NCI-H146 treated with DMSO at 0.1 percent for 48 hours (cell line): Measurements from ENCODE around the gene PDE4D.

Source experiments
- DNase-seq: peaks from one replicate; lab custom pipeline; 2025; ENCODE audit not compliant: unreplicated experiment; lab: John Stamatoyannopoulos, UW

PDE4D gene

DNA sequence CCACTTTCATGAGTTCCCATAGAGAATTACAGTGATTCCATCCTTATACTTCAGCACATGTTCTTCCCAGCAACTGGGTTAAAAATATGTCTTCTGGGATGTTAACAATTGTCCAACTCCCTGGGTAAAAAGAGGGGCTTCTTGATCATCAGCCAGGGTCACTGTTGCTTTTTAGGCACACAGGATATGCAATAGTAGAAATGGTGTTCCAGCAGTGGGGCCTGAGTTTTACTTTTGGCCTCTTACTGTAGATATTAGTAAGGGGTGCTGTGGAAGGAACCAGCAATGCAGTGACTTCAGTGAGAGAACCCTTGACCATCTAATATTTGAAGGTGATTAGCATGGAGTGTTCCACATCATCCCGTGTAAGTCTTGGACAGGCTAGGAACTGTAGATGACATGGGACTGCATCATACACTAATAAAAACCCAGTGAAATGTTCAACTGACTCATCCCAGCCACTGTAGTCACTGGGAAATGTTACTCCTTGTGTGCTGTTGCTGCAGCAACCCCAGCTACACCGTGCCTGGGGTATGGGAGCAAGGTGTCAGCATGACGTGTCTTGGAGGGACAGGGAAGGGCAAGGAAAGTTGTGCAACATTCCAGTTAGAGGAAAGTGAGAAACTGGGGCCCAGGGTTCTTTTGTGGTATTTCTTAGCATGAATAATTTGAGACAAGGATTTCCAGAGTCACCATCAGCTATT, 699.8 kb downstream of the PDE4D start:
- no peak for DNase-seq

DNA sequence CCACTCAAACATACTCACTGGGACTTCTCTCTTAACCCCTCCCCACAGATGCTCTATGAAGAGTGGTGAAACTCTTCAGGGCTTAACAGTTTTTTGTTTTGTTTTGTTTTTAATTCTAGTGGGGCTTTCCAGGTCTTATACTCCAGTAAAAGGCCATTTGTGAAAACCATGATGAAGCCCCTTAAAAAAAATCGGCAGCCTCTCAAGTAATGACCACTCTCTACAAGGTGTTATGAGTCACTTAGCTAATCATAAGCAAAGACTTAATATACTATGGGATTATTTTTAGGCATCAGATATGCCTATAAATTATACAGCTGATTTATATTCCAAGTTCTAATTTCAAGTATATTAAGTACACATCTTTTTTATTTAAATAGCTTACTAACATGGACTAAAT, 702.8 kb downstream of the PDE4D start:
- no peak for DNase-seq

DNA sequence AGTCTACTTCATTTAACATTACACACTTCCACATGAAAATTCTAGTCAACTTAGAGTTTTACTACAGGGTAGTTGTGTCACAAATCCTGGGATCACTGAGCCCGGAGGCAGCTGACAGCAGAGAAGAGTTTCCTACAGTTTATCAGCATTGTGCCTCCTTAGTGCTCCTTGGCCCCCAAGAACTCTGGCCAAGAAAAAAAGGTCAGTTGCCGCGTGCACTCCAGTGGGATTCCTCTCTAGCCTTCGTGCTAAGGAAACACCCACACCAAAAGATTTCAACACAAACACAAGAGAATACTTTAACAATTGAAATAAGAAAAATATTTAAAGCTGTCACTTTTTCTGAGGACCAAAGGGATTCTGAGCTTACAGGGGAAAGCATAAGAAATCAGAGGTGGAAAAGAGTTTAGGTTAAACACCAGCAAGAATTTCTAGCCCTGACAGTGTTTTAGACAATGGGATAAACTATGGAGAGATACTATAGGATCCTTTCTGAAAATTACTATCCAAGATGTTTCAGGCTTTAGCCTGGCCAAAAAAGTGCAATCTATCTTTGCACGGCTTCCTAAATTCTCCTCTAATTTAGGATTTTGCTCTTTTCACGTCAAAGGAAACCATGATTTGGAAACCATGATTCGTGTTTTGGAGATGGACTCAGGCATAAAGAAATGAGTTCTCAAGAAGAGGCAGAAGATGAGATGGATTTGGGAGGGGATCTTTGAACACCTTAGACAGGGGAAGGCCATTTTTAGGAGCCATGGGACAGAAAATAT, 703.9 kb downstream of the PDE4D start:
- DNase-seq = no peak

DNA sequence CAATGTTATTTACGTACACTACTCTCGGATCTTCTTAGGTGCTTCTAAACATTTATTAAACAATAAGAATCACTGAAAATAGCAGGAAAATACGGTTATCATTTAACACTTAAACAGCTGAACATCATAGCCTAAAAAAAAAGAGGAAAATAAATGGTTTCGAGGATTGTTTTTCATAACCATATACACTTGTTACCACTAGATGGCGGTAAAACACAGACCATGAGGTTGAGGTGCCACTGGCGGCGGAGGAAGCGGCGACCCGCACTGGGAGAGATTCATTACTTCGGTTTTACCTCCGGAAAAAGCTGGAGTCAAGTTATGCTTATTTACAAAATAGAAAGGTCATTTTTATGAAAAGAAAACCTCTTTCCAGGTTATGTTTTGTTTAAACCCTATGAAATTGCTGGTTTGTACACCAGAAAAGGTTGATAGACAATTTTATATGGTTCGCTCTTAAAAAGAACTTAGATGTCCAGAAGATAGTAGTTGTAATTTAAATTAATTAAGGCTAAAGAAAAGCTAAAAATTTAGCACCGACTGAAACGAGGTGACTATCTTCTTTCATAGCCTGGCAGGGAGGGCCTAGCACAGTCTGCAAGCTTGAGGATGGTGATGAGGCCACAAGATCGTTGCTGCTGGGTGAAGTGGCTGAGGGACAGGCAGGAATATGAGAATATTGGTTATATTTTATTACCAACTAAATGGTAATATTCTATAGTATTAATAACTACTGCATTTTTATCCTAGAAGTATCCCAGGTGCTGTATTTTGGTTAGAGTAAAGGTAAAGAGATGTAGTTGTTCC, 704.9 kb downstream of the PDE4D start:
- peak; percentile 62 for DNase-seq

DNA sequence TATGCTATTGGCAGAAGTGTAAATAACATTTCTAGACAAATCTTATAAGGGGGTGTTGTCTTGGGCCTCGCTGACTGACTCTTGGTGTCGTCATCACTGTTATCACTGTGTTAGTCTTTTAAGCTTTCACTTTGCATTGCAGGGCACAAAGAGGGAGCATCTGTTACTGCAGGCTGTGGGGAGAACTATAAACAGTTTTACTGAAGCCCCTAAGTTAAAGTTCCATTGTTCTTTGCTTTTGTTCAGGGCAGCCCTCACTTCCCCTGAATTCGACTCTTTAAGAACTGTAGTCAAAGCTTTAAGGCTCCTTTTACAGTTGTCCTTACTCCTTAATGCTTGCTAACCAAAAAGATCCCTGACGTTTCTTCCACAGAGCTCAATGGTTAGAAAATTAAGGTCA, 705.7 kb downstream of the PDE4D start:
- no peak for DNase-seq

DNA sequence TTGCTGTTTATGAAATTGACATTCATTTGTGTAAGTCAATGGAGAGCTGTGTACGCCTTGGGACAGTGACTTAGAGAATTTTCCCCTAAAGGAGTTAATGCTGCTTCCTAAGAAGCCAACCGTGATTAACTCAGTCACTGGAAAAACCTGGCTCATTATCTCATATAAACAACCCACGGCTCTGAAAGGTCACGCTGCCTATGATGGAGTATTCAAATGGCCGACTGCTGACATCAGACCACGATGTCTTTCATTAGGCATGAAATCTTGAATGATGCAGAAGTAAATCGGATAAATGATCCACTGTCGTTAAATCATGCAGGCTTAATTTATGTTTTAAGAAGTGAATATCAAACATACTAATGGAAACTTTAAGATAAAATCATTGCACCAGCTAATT, 706.9 kb downstream of the PDE4D start:
- no peak for DNase-seq

DNA sequence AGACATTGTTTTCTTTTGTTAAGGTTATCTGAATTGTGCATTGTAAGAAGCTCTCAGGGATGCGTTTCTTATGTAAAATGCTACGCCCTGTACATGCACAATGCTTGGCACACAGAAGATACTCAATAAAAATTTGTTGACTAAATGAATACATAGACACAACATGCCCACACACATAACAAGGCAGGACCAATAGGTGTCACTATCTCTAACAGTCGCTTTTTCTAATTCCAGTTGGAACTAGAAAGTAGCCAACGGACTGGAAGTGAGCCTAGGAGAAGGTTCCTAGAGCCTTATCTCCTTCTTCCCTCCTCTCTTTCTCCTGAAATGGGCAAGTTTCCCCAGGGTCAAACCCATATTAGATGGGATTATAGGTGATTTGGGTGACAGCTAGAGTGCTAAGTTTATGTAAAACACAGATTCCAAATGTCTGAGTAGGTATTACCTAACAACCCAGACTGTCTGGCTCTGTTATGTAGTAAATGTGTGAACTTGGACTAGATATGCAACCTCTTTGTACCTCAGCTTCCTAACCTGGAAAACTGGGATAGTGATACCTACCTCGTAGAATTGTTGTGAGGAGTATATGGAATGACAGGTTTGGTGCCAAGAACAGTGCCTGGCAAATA, 707.7 kb downstream of the PDE4D start:
- no peak for DNase-seq

DNA sequence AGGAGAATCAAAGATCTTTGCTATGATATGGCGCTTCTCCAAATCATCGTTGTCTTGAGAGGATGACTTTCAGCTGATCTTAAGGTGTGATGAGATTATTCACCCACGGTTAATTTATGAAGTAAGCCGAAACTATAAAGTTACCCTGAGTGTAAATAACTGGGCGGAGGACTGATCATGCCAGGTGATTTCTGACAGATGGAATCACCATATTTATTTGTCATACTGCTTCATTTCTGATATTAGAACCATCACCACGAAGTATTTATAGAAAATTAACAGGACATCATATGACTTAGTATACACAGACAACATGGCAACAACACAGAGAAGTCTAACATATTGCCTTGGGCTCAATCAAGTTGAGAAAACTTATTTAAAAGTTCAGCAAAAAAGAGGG, 708.8 kb downstream of the PDE4D start:
- no peak for DNase-seq

DNA sequence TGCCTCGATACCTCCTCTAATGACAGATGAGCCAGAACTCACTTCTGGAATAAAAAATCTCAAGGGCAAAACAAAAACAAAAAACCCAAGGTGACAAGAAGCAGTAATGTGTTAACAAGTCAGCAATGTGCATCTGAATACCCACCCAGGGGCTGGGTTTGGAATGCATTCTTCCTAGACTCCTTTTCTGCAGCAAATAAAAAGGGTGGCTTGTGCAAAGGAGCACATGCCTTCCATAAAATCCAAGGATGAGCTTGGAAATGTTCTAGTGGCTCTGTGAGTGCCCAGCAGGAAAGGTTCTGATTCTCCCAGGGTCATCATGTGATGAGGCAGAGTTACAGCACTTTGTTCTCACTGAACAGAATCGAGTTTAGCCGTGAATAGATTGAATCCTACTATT, 710.8 kb downstream of the PDE4D start:
- DNase-seq = no peak

DNA sequence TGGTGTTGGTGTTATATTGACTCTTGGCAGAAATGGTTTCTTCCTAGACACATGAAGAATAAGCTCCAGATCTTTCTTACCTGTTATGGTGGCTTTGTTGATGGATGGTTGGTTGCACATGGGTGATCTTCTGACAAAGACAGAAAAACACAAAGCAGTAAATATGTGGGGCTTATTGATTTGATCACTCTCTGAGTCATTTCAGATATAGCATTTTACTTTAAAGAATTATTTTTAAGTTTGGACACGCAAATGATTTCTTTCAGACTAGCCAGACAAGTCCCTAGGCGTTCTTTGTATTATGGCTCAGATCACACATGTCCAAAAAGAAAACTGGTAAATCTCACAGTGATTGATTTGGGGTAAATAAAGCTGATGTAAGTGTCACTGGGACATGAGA, 713.0 kb downstream of the PDE4D start:
- DNase-seq = no peak

DNA sequence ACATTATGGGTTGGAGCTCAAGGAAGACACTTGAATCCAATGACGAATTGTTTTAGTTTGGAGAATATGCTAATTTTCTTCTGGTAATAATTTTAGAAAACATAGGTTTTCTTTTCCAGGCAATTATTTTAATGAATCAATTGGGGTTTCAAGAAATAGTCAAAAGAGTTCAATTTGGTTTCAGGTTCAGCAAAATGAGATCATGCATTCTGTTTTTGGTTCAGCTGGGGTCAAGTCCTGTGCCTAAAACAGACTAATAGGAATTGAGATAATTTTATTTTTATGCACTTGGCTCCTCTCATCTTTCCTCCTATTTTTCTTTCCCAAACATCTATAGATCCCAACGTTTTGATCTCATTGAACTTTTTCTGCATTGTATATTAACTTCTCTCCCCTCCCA, 713.8 kb downstream of the PDE4D start:
- DNase-seq = no peak

DNA sequence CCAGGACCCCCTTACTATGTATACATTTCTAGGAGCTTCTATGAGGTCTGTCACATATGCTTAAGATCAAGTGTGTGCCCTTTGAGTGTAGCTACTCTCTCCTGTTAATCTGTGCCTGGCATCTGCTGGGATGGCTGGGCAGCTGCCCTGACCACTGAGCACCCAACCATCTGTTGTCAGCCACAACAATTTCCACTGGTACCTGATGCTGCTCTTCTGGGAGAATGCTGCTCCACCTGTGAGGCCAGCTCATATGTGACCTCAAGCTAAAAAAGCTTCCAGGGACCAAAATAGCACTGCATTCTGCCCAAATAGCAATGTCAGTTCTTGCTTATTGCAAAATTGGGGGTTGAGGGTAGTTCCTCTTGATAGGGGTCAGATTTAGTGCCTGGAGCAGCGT, 715.0 kb downstream of the PDE4D start:
- DNase-seq = no peak

DNA sequence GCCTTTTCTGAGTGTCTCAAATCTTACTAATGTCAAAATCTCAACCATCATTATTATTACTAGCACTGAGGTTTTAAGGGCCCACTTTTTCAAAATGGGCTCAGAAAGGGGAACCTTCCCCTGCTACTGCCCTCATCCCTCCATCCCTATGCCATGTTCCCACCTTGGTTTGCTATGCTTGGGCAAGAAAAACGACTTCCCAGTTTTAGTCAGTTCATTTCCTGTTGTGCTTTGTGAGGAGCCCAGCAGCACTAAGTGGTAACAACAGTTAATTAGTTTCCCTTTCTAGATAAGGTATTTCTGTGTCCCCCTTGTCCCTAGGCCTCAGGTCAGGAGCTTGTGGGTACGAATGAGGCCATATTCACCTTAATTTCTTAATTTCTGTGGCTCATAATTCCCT, 715.5 kb downstream of the PDE4D start:
- DNase-seq = no peak

DNA sequence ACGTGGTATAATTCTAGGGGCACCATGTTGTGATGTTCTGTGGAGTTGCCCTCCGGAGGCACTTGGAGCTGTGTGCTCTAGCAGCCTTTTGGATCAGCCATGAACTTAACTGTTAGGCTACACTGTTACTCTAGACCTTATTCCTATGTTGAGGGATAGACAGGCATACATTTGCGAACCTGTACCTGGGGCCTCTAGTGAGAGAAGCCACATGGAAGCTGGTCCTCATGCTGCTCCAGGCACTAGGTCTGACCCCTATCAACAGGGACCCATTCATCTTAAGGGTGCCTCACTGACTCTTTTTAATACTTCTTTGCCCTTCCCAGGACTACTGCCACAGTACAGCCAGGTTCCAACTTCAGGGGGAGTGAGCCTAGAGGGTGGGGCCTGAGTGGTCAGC, 715.9 kb downstream of the PDE4D start:
- no peak for DNase-seq

DNA sequence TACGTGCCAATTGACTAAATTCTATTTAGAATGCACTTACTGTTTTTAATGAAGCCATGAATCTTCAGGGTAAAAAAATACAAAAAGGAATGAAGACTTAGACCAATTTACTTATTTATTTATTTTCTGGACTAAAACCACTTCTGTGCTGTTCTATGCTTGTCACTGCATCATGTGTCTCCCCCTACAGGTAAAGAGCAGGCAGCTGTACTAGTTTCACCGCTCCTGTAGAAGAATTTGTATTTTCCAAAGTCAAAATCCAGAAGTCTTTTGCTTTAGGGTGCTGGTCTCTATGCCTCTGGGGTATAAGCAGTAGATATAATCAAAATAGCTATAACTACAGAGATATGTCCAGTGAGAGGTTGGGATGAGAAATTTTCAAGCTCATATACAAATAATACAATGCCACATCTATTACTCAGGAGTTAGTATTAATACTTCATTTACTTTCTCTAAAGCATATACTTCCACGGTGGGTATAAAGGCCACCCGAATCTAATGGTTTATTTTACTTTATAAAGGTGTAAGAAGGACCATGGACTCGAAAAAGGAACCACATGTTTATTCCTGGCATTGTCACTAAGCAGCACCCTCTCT, 719.2 kb downstream of the PDE4D start:
- peak; percentile 20 for DNase-seq

DNA sequence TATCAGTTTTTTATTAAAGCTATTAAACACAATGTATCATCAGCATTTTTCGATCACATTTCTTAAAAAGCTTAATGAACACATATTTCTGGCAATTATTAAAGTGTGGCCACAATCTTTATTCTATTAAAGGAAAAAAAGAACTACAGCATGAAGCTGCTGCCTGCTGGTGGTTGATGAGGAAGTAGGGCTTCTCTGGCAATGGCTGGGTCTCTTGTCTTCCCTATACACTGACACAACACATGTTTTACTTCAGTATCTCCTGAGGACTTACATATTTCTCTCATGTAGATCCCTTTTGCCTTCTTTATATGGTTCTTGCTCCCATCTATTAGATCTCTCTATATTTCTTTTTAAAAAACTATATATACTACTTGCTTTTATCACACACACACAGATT, 719.9 kb downstream of the PDE4D start:
- no peak for DNase-seq

DNA sequence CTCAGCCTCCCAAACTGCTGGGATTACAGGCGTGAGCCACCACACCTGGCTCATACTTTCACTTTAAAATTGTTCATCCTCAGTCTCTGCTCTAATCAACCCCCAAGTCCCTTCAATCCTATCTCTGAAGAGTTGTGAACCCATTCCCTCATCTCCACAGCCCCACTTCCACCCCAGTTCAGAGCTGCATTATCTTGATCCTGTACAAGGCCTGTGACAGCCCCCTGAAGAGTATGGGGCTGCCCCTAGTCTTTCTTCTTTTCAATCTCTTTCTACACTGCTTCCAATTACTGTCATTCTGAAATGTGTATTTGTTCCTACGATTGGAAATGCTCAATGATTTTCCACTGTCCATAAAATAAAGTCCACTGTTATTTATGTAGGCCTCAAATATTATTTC, 722.4 kb downstream of the PDE4D start:
- no peak for DNase-seq

DNA sequence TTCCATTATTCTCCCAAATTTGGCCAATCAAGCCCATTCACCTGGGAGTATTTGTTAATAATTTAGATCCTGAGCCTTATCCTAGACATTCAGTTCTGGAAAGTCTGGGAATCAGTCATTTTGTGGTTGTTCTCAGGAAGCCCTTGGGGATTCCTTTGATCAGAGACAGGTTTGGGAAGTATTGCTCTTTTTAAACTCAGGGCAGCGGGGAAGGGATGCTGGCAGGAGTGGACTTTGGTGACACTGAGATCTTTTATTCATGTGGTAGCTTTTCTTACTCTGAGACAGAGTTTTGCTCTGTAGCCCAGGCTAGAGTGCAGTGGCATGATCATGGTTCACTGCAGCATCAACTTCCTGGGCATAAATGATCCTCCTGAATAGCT, 723.8 kb downstream of the PDE4D start:
- DNase-seq = no peak

DNA sequence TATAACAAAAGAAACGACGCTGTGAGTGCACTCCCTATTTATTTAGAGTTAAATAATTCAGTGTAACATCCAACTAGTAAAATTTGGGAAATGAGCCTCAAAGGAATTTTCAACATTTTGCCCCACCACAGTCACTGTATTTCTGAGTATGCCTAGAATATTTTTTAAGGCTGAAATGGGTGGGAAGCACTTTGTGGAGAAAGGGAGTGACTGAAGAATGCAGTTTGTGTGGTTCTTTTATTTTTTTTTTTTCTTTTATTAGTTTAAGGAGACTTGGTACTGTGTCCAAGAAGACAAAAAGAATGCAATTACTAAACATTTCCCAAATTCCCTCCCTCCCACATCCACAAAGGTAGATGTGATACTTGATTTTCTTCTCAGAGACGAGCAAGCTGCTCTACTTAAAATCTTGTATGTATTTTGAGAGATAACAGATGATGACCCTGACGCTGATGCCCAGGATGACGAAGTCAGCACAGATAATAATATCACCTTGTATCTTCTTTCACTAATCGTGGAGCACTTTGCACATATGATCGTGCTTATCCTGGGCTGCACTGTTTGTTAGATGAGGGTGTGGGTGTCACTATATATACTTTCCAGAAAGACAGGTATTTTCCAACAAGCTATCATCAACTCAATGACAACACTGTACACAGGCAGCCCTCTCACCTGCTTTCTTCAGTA, 724.3 kb downstream of the PDE4D start:
- no peak for DNase-seq

DNA sequence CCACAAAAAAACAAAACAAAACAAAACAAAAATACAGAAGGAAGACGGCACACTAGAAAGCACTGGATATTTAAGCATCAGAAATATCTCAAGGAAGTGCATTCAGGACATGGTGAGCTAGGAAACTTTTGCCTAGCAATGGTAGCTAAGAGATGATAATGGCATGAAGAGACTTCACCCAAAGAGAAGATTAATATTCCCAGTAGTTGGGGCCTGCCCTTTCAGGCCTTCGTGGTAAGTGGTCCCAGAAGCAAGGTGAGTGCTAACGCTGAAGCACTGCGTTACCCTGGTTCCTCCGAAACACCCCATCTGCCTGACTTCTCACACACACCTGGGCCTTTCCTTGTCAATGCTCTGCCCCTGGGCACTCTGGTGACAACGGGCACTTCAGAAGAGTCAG, 725.5 kb downstream of the PDE4D start:
- DNase-seq = no peak
